Endothelial cell of umbilical vein (primary cell): ENCODE results near the gene CDHR1. TPM values are rescaled to one million over a fixed set of nuclear protein-coding genes. Genes with fewer than 3 reads are reported as not detected.

Experiments used
- BruUV-seq: library from RNA; stranded (reverse); fragments of 400-500 nt; replicated peaks from 2 replicates; lab custom pipeline; 2021; lab: Mats Ljungman, UMichigan
- CTCF ChIA-PET: fragments of 300-600, 350-600 bp; sonication (Branson Sonifier 250); formaldehyde crosslinking; loops from one replicate; lab custom pipeline; 2021; ENCODE audit warnings: antibody characterized with exemption, inconsistent platforms; lab: Charles Lee
- POLR2A ChIA-PET: fragments of 300-600, 350-600 bp; sonication (Branson Sonifier 250); formaldehyde crosslinking; loops from one replicate; lab custom pipeline; 2021; ENCODE audit warnings: antibody characterized with exemption, inconsistent platforms; lab: Charles Lee
- DNase-seq: peaks from one replicate; pipeline ENCODE4 v3.0.0-alpha.2; 2011; ENCODE audit warnings: low read depth, low spot score
- FAIRE-seq: peaks from 2 replicates; lab custom pipeline; 2011; peaks lifted over from hg19 to GRCh38; lab: Jason Lieb, UNC
- H2AFZ ChIP-seq: 2 replicates; pipeline ENCODE4 v1.6.0; 2012; ENCODE audit warnings: low read depth, low read length, control low read depth, inconsistent platforms
- H3K27ac ChIP-seq: 2 replicates; pipeline ENCODE4 v1.5.1; 2011; ENCODE audit warnings: low read depth, mild to moderate bottlenecking, control low read depth, low read length, moderate library complexity; ENCODE audit not compliant: insufficient read depth
- H3K27me3 ChIP-seq, 2 experiments: 2 replicates each; pipeline versions ENCODE4 v1.6.0 to v1.6.1; 2011; ENCODE audit warnings: low read length in 2 of 2, mixed read lengths in 1 of 2; ENCODE audit not compliant: control insufficient read depth in 2 of 2, insufficient read depth in 2 of 2
- H3K36me3 ChIP-seq, 2 experiments: 2 replicates in 1 of 2; 3 replicates in 1 of 2; pipeline ENCODE4 v1.5.1; 2011; ENCODE audit warnings: low read length in 2 of 2, mild to moderate bottlenecking in 1 of 2, moderate library complexity in 1 of 2; ENCODE audit not compliant: control insufficient read depth in 2 of 2, insufficient read depth in 2 of 2; ENCODE audit errors: extremely low read depth in 1 of 2
- H3K4me1 ChIP-seq: 3 replicates; pipeline ENCODE4 v1.5.1; 2011; ENCODE audit warnings: mild to moderate bottlenecking, low read length; ENCODE audit not compliant: control insufficient read depth, insufficient read depth; ENCODE audit errors: extremely low read depth
- H3K4me2 ChIP-seq: 2 replicates; pipeline ENCODE4 v1.6.1; 2011; ENCODE audit warnings: low read length, control low read depth, mixed read lengths; ENCODE audit not compliant: insufficient read depth
- H3K4me3 ChIP-seq, 3 experiments: fragments of 200-600 bp in 1 of 3; sonication (generic), shearing (Covaris generic) in 1 of 3; replicated peaks in 1 of 3; 2 replicates each; pipeline ENCODE4 v1.5.1; 2011 to 2016; ENCODE audit warnings: control low read depth in 3 of 3, low read length in 3 of 3, mild to moderate bottlenecking in 2 of 3, inconsistent platforms in 1 of 3, low read depth in 1 of 3, moderate library complexity in 1 of 3; ENCODE audit not compliant: insufficient read depth in 1 of 3
- H3K79me2 ChIP-seq: 2 replicates; pipeline ENCODE4 v1.6.0; 2012; ENCODE audit warnings: low read length, inconsistent platforms; ENCODE audit not compliant: control insufficient read depth, insufficient read depth
- H3K9ac ChIP-seq: replicated peaks from 2 replicates; pipeline ENCODE3; 2011; ENCODE audit warnings: low read length, control low read depth; ENCODE audit not compliant: insufficient read depth; ENCODE audit errors: extremely low read depth
- H3K9me1 ChIP-seq: replicated peaks from 3 replicates; pipeline ENCODE4 v1.6.0; 2011; ENCODE audit warnings: mild to moderate bottlenecking, low read length; ENCODE audit not compliant: control insufficient read depth, insufficient read depth; ENCODE audit errors: extremely low read depth
- H3K9me3 ChIP-seq: replicated peaks from 2 replicates; pipeline ENCODE4 v1.5.1; 2012; ENCODE audit warnings: low read length, inconsistent platforms; ENCODE audit not compliant: control insufficient read depth, insufficient read depth
- H4K20me1 ChIP-seq: replicated peaks from 2 replicates; pipeline ENCODE3; 2011; ENCODE audit warnings: mild to moderate bottlenecking, low read length; ENCODE audit not compliant: control insufficient read depth, insufficient read depth; ENCODE audit errors: extremely low read depth
- CTCF ChIP-seq, 2 donors: IDR thresholded peaks; 1 replicate in 1 of 2; 2 replicates in 1 of 2; pipeline ENCODE4 v1.5.1; 2011; ENCODE audit warnings: low read length in 2 of 2, mild to moderate bottlenecking in 2 of 2, moderate library complexity in 2 of 2, control low read depth in 1 of 2, inconsistent platforms in 1 of 2, low read depth in 1 of 2; ENCODE audit not compliant: insufficient read depth in 1 of 2; ENCODE audit errors: extremely low read depth in 1 of 2
- EZH2 ChIP-seq: IDR thresholded peaks from 2 replicates; pipeline ENCODE4 v1.6.1; 2012; ENCODE audit warnings: borderline replicate concordance, low read depth, mild to moderate bottlenecking, moderate library complexity, low read length, inconsistent platforms; ENCODE audit not compliant: severe bottlenecking
- FOS ChIP-seq: IDR thresholded peaks from 2 replicates; pipeline ENCODE4 v1.6.1; 2011; ENCODE audit warnings: mild to moderate bottlenecking, low read length, moderate library complexity, borderline replicate concordance; ENCODE audit not compliant: insufficient read depth
- GATA2 ChIP-seq: IDR thresholded peaks from 2 replicates; pipeline ENCODE4 v1.7.0; 2011; ENCODE audit warnings: low read depth, mild to moderate bottlenecking, moderate library complexity, mixed read lengths, low read length; ENCODE audit not compliant: insufficient read length, insufficient read depth
- JUN ChIP-seq: IDR thresholded peaks from 2 replicates; pipeline ENCODE4 v1.6.1; 2011; ENCODE audit warnings: borderline replicate concordance, low read depth; ENCODE audit not compliant: insufficient read length, insufficient read depth
- MAX ChIP-seq: IDR thresholded peaks from 2 replicates; pipeline ENCODE4 v1.6.1; 2011; ENCODE audit not compliant: insufficient read depth, insufficient read length
- MYC ChIP-seq: IDR thresholded peaks from one replicate; pipeline ENCODE4 v1.6.1; 2011; ENCODE audit warnings: mild to moderate bottlenecking, low read depth, low read length
- POLR2A ChIP-seq: IDR thresholded peaks from 2 replicates; pipeline ENCODE4 v1.6.1; 2012; ENCODE audit warnings: low read depth, mild to moderate bottlenecking, control low read depth, low read length
- POLR2AphosphoS5 ChIP-seq: IDR thresholded peaks from 2 replicates; pipeline ENCODE4 v1.6.1; 2012; ENCODE audit warnings: low read depth, mild to moderate bottlenecking, control low read depth, low read length, moderate library complexity; ENCODE audit not compliant: insufficient read depth
- dilution Hi-C: fragments of 300-500 bp; cut with MboI; formaldehyde crosslinking; loops from one replicate; pipeline ENCODE4 v1.15.0; 2019; ENCODE audit warnings: low sequenced_read_pairs; ENCODE audit not compliant: extremely low pct_ligation_motif_present
- intact Hi-C: fragments of 100-400 bp; cut with micrococcal nuclease; formaldehyde crosslinking; loops from one replicate; pipeline ENCODE4 v1.10.0; 2022
- polyA plus RNA-seq, 4 experiments: library from polyadenylated mRNA; depleted of rRNA in 3 of 4; stranded (reverse) in 3 of 4; unstranded in 1 of 4; fragments of >200 nt; gene quantifications; 2 replicates each; pipeline versions ENCODE4 v1.2.1 to v1.2.3, GENCODE V29; 2011 to 2012; ENCODE audit warnings: missing spikeins in 1 of 4
- total RNA-seq: library from RNA; stranded (reverse); gene quantifications from 2 replicates; pipeline ENCODE4 v1.2.3, GENCODE V29; 2021

Gene CDHR1
- total and polyA plus RNA-seq, 2 donors (not counting 3 experiments of a cell fraction or from before 2014, with no cell fraction given) = 0.11 to 0.53 TPM

- H3K4me1 ChIP-seq = no peaks in the 10 kb centered on the region
- no peak overlapping the region for H3K27ac ChIP-seq
- dilution Hi-C loops (no loop called here), intact Hi-C loops (no loop called here)
- H3K36me3 ChIP-seq = no peaks in the 10 kb centered on the region
- H2AFZ ChIP-seq = no peak overlapping the region
- no peak overlapping the region for H3K4me3 ChIP-seq
- FAIRE-seq = no peak
- H3K79me2 ChIP-seq = no peaks in the 10 kb centered on the region
- no peaks in the 10 kb centered on the region for H4K20me1 ChIP-seq
- H3K4me2 ChIP-seq = no peak overlapping the region
- H3K27me3 ChIP-seq = peaks cover 31% of the 10 kb centered on the region in 2 experiments
- no peak for TF ChIP-seq GATA2
- TF ChIP-seq POLR2AphosphoS5 = no peak
- TF ChIP-seq MAX = no peak
- TF ChIP-seq EZH2 = no peak
- TF ChIP-seq POLR2A = no peak
- no peak for TF ChIP-seq MYC
- POLR2A ChIA-PET = no interaction called here
- CTCF ChIA-PET = interaction anchor here (1.1 kb wide), 1 partner anchor 21 kb away, joined by 3 read pairs; no protein-coding TSS in a partner anchor
- no peak for DNase-seq
- no peaks in the 10 kb centered on the region for H3K9me3 ChIP-seq
- no TSS peak for BruUV-seq
- no peak overlapping the region for H3K9ac ChIP-seq
- H3K9me1 ChIP-seq = no peaks in the 10 kb centered on the region
Observed at GRCh38 chr10:84196083-84196482, 1.7 kb downstream of the CDHR1 start.

GRCh38 chr10:84196941-84197340 is 2.6 kb downstream of the CDHR1 start:
- Histone ChIP-seq H3K36me3 (no peaks in the 10 kb centered on the region), H3K27ac (no peak overlapping the region), H3K9me3 (no peaks in the 10 kb centered on the region), H3K4me1 (no peaks in the 10 kb centered on the region), H2AFZ (no peak overlapping the region), H3K27me3 (peaks cover 31% of the 10 kb centered on the region in 2 experiments), H3K4me3 (no peak overlapping the region), H3K4me2 (no peak overlapping the region), H3K9me1 (no peaks in the 10 kb centered on the region), H4K20me1 (no peaks in the 10 kb centered on the region), H3K79me2 (no peaks in the 10 kb centered on the region), H3K9ac (no peak overlapping the region)
- no TSS peak for BruUV-seq
- POLR2A ChIA-PET = no interaction called here
- no peak for DNase-seq
- CTCF ChIA-PET = interaction anchor here (1.1 kb wide), 1 partner anchor 20 kb away, joined by 3 read pairs; no protein-coding TSS in a partner anchor
- intact Hi-C loops (no loop called here), dilution Hi-C loops (no loop called here)
- TF ChIP-seq MYC = no peak
- TF ChIP-seq FOS = no peak
- no peak for TF ChIP-seq EZH2
- no peak for TF ChIP-seq JUN
- TF ChIP-seq MAX = no peak
- no peak for TF ChIP-seq POLR2AphosphoS5
- TF ChIP-seq CTCF (IDR thresholded peaks at IDR 0.05; ENCODE audit: extremely low read depth in 1 of 2, insufficient read depth in 1 of 2, low read depth in 1 of 2, low read length in 2 of 2) = no peak
- TF ChIP-seq GATA2 = no peak
- no peak for TF ChIP-seq POLR2A
- no peak for FAIRE-seq
